Colonic mucosa (tissue), 4 donors: ENCODE results near the gene HELB. TPM values are rescaled to one million over a fixed set of nuclear protein-coding genes. Genes with fewer than 3 reads are reported as not detected.

ENCODE experiments used
- DNase-seq: peaks from one replicate; pipeline ENCODE4 v3.0.0-alpha.2; 2020
- H3K27ac ChIP-seq: fragments of 200-600 bp; one replicate; pipeline ENCODE4 v1.8.0; 2021
- H3K27me3 ChIP-seq: fragments of 200-600 bp; one replicate; pipeline ENCODE4 v1.8.0; 2021
- H3K36me3 ChIP-seq: fragments of 200-600 bp; one replicate; pipeline ENCODE4 v1.8.0; 2021
- H3K4me1 ChIP-seq: fragments of 200-600 bp; one replicate; pipeline ENCODE4 v1.8.0; 2021; ENCODE audit warnings: mild to moderate bottlenecking
- H3K4me3 ChIP-seq: fragments of 200-600 bp; one replicate; pipeline ENCODE4 v1.8.0; 2021
- H3K9ac ChIP-seq, 2 donors: one replicate each; pipeline ENCODE4 v1.7.0; 2013; ENCODE audit warnings: control low read depth in 2 of 2, low read depth in 2 of 2, low read length in 2 of 2
- H3K9me3 ChIP-seq: fragments of 200-600 bp; one replicate; pipeline ENCODE4 v1.8.0; 2021
- CTCF ChIP-seq: fragments of 200-600 bp; IDR thresholded peaks from one replicate; pipeline ENCODE4 v1.8.0; 2022; ENCODE audit warnings: antibody characterized with exemption, mild to moderate bottlenecking
- intact Hi-C: fragments of 100-400 bp; cut with DNase I; formaldehyde crosslinking; loops from one replicate; pipeline ENCODE4 v1.14.1; 2022
- total RNA-seq, 2 donors: library from RNA; stranded (reverse); fragmentation: NEBNext Ultra II Directional in 1 of 2; extraction: Animal tissue kit (Norgen Biotek cat#: 25700) in 1 of 2; gene quantifications; one replicate each; pipeline ENCODE4 v1.2.1, GENCODE V29; 2021
- donor health status: healthy.
- donor health status: DM: no; HTN: no; CAD: no.
- donor health status: DM: no; HTN: no; CAD: no.

Gene HELB
- total RNA-seq, 2 donors from 2014 or later = 4.5 to 5.2 TPM

GRCh38 chr12:66379616-66380015, 77.3 kb downstream of the HELB start:
- no peak overlapping the region for H3K4me3 ChIP-seq
- H3K27ac ChIP-seq = no peak overlapping the region
- TF ChIP-seq CTCF = no peak
- no peaks in the 10 kb centered on the region for H3K27me3 ChIP-seq
- DNase-seq = no peak
- H3K9ac ChIP-seq = no peak overlapping the region
- no peaks in the 10 kb centered on the region for H3K36me3 ChIP-seq
- no peaks in the 10 kb centered on the region for H3K9me3 ChIP-seq
- intact Hi-C loops = no loop called here
- H3K4me1 ChIP-seq = no peaks in the 10 kb centered on the region

- intact Hi-C loops = no loop called here
- H3K4me3 ChIP-seq = no peak overlapping the region
- H3K4me1 ChIP-seq = no peaks in the 10 kb centered on the region
- no peaks in the 10 kb centered on the region for H3K9me3 ChIP-seq
- TF ChIP-seq CTCF = no peak
- H3K27me3 ChIP-seq = no peaks in the 10 kb centered on the region
- no peak overlapping the region for H3K9ac ChIP-seq
- H3K36me3 ChIP-seq = no peaks in the 10 kb centered on the region
- no peak overlapping the region for H3K27ac ChIP-seq
- DNase-seq = no peak
Observed at GRCh38 chr12:66380769-66381535, 78.7 kb downstream of the HELB start.

- TF ChIP-seq CTCF = no peak
- Histone ChIP-seq H3K4me1 (no peaks in the 10 kb centered on the region), H3K27me3 (no peaks in the 10 kb centered on the region), H3K36me3 (no peaks in the 10 kb centered on the region), H3K4me3 (no peak overlapping the region), H3K9me3 (no peaks in the 10 kb centered on the region), H3K9ac (no peak overlapping the region), H3K27ac (no peak overlapping the region)
- no peak for DNase-seq
- intact Hi-C loops = no loop called here
Observed at GRCh38 chr12:66387117-66387516, 84.8 kb downstream of the HELB start.

Other genes starting within 250 kb of the HELB start
- gene LLPH, start 171.7 kb upstream of the HELB start, total RNA-seq = 10 to 100 TPM; 21.0 to 28.5 TPM
- 100 to 1,000 TPM; 130 to 168 TPM for gene TMBIM4, start 132.5 kb upstream of the HELB start, total RNA-seq
- gene IRAK3, start 113.3 kb upstream of the HELB start, total RNA-seq = 1 to 10 TPM; 3.3 to 3.6 TPM